ENCODE results near the gene HYAL1. TPM values are rescaled to one million over a fixed set of nuclear protein-coding genes. Genes with fewer than 3 reads are reported as not detected.
"Not testable (repeated sequence)": the region's sequence is repeated elsewhere in the genome, so short reads cannot be mapped to it uniquely, and the experiment has no call there.

HYAL1 gene
- total RNA-seq, 2 experiments from 2014 or later, result 0.35 TPM; not detected in 1

DNA sequence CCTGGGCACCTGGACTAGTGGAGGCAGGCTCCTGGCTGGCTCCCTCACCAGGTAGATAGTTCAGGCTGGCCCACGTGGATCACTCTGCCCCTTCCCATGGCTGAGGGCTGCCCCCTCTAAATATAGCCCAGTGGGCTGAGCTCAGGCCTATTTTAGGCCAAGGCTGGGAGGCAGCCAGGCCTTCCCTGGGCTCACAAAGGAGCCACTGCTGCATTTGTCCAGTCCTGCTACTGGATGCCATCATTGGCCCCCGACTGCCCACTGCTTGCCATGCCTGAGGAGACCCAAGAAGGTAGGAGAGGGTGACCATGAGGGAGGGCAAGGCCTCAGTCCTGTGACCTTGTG, 24.5 kb downstream of the HYAL1 start, which contains the start of gene LSMEM2:
Gene LSMEM2, plus strand, starts transcription at position 208 of the 345 bp plus-strand sequence. Its CDS starts 27 bp downstream, at position 235.
- H3K4me1 Mint-ChIP-seq, result peaks cover 14% of the 10 kb centered on the region
- no peak for DNase-seq
- H3K4me3 Mint-ChIP-seq, result no peak within 1 kb of the TSS

DNA sequence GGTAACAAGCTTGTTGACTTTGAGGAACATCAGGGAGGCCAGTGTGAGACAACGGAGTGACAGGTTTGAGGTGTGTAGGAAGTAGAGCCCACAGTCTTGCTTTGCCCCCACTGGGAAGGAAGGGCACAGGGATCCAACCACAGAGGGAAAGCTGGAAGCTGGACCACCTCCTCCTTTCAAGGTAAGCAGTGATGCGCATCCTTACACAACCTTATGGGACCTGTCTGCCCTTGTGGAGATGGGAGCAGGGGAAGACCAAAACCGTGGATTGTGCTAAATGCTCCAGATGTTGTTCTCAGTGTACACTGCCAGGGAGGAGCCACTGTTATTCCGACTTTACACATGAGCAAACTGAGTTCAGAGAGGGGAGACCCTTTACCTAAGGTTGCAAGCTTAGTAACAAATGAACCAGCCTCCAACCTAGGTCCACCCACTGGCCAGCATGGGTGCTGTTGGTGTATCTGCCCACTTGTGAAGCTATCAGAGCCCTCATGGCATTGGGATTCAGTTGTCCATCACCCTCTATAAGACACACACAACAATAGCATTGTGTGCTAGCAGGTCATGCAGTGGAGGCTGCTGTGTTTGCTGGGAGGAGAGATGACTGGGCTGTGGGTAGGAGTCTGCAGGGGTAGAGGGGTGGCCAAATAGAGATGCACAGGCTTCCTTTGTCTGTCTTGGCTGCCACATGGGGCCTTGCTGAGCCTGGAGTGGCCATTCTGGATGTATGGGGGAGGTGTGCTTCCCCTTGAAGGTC, 25.1 kb downstream of the HYAL1 start:
- H3K36me3 Mint-ChIP-seq, result no peaks in the 10 kb centered on the region
- no peak overlapping the region for H3K4me3 Mint-ChIP-seq
- no peak overlapping the region for H3K27ac Mint-ChIP-seq
- H3K27me3 Mint-ChIP-seq, result peaks cover 40% of the 10 kb centered on the region
- no peaks in the 10 kb centered on the region for H3K9me3 Mint-ChIP-seq
- no peak for DNase-seq
- peaks cover 14% of the 10 kb centered on the region for H3K4me1 Mint-ChIP-seq

More for the DNA sequence above, 24.5 kb downstream of the HYAL1 start, which contains the start of gene LSMEM2:
- Mint-ChIP-seq H3K36me3 (no peaks in the 10 kb centered on the region), H3K27ac (no peak within 1 kb of the TSS), H3K27me3 (peaks cover 37% of the 10 kb centered on the region), H3K9me3 (no peaks in the 10 kb centered on the region)

- H3K27me3 Mint-ChIP-seq, result peaks cover 46% of the 10 kb centered on the region
Measured at GRCh38 chr3:50276762-50277101, 26.6 kb downstream of the HYAL1 start.

DNA sequence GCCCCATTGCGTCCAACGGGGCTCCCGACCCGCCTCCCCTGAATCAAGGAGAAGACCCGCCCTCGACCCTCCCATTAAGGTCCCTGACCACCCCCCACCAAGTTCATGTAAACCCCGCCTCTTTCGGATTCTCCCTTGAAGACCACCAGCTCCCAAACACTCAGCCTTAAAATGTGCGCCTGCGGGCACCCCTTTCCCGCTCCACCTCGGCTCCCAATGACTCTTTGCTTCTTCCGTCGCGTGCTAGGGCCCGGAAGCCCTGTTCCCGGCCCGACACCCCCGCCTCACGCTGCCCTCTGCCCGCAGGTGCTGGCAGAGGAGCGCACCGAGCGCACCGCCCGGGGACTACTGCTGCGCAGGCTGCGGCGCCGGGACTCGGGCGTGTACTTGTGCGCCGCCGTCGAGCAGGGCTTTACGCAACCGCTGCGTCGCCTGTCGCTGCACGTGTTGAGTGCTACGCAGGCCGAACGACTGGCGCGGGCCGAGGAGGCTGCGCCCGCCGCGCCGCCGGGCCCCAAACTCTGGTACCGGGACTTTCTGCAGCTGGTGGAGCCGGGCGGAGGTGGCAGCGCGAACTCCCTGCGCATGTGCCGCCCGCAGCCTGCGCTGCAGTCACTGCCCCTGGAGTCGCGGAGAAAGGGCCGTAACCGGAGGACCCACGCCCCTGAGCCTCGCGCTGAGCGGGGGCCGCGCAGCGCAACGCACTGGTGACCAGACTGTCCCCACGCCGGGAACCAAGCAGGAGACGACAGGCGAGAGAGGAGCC, 27.2 kb downstream of the HYAL1 start:
- H3K27ac Mint-ChIP-seq, result no peak overlapping the region
- H3K4me1 Mint-ChIP-seq, result peaks cover 23% of the 10 kb centered on the region
- peak; percentile 58 for DNase-seq
- no peaks in the 10 kb centered on the region for H3K36me3 Mint-ChIP-seq
- H3K4me3 Mint-ChIP-seq, result peak overlapping the region; percentile 45
- peaks cover 51% of the 10 kb centered on the region for H3K27me3 Mint-ChIP-seq
- H3K9me3 Mint-ChIP-seq, result no peaks in the 10 kb centered on the region

More at GRCh38 chr3:50276762-50277101, 26.6 kb downstream of the HYAL1 start:
- Mint-ChIP-seq H3K4me1 (peaks cover 20% of the 10 kb centered on the region), H3K27ac (no peak overlapping the region), H3K36me3 (no peaks in the 10 kb centered on the region), H3K9me3 (no peaks in the 10 kb centered on the region), H3K4me3 (no peak overlapping the region)
- DNase-seq, result no peak

GRCh38 chr3:50275141-50275995, 28.0 kb downstream of the HYAL1 start:
- H3K9me3 Mint-ChIP-seq, result no peaks in the 10 kb centered on the region
- peaks cover 51% of the 10 kb centered on the region for H3K27me3 Mint-ChIP-seq
- peak overlapping the region; percentile 45 for H3K4me3 Mint-ChIP-seq
- peaks cover 23% of the 10 kb centered on the region for H3K4me1 Mint-ChIP-seq
- no peaks in the 10 kb centered on the region for H3K36me3 Mint-ChIP-seq
- DNase-seq, result no peak
- H3K27ac Mint-ChIP-seq, result no peak overlapping the region

GRCh38 chr3:50274371-50275104, 28.8 kb downstream of the HYAL1 start:
- Mint-ChIP-seq H3K27me3 (peaks cover 51% of the 10 kb centered on the region), H3K4me1 (peaks cover 23% of the 10 kb centered on the region), H3K27ac (no peak overlapping the region), H3K9me3 (no peaks in the 10 kb centered on the region), H3K4me3 (peak overlapping the region; percentile 33), H3K36me3 (no peaks in the 10 kb centered on the region)
- peak; percentile 77 for DNase-seq

GRCh38 chr3:50273689-50274065, 29.7 kb downstream of the HYAL1 start:
- H3K4me3 Mint-ChIP-seq, result peak overlapping the region; percentile 71
- H3K9me3 Mint-ChIP-seq, result no peaks in the 10 kb centered on the region
- H3K36me3 Mint-ChIP-seq, result no peaks in the 10 kb centered on the region
- H3K4me1 Mint-ChIP-seq, result peaks cover 23% of the 10 kb centered on the region
- peaks cover 51% of the 10 kb centered on the region for H3K27me3 Mint-ChIP-seq
- DNase-seq, result no peak
- no peak overlapping the region for H3K27ac Mint-ChIP-seq

GRCh38 chr3:50272911-50273688, 30.3 kb downstream of the HYAL1 start:
- Mint-ChIP-seq H3K4me3 (peak overlapping the region; percentile 71), H3K4me1 (peaks cover 23% of the 10 kb centered on the region), H3K9me3 (no peaks in the 10 kb centered on the region), H3K27me3 (peaks cover 54% of the 10 kb centered on the region), H3K27ac (peak overlapping the region; percentile 38), H3K36me3 (no peaks in the 10 kb centered on the region)
- DNase-seq, result peak; percentile 90

- H3K9me3 Mint-ChIP-seq, H3K27ac Mint-ChIP-seq, H3K4me3 Mint-ChIP-seq, H3K36me3 Mint-ChIP-seq, DNase-seq: not testable (repeated sequence)
- Mint-ChIP-seq H3K27me3 (peaks cover 54% of the 10 kb centered on the region), H3K4me1 (peaks cover 23% of the 10 kb centered on the region)
Measured at GRCh38 chr3:50272538-50272910, 30.9 kb downstream of the HYAL1 start.

- Mint-ChIP-seq H3K4me3 (no peak overlapping the region), H3K27ac (no peak overlapping the region), H3K4me1 (peaks cover 23% of the 10 kb centered on the region), H3K9me3 (no peaks in the 10 kb centered on the region), H3K36me3 (no peaks in the 10 kb centered on the region), H3K27me3 (peaks cover 54% of the 10 kb centered on the region)
- no peak for DNase-seq
Measured at GRCh38 chr3:50271314-50271936, 31.9 kb downstream of the HYAL1 start.

DNA sequence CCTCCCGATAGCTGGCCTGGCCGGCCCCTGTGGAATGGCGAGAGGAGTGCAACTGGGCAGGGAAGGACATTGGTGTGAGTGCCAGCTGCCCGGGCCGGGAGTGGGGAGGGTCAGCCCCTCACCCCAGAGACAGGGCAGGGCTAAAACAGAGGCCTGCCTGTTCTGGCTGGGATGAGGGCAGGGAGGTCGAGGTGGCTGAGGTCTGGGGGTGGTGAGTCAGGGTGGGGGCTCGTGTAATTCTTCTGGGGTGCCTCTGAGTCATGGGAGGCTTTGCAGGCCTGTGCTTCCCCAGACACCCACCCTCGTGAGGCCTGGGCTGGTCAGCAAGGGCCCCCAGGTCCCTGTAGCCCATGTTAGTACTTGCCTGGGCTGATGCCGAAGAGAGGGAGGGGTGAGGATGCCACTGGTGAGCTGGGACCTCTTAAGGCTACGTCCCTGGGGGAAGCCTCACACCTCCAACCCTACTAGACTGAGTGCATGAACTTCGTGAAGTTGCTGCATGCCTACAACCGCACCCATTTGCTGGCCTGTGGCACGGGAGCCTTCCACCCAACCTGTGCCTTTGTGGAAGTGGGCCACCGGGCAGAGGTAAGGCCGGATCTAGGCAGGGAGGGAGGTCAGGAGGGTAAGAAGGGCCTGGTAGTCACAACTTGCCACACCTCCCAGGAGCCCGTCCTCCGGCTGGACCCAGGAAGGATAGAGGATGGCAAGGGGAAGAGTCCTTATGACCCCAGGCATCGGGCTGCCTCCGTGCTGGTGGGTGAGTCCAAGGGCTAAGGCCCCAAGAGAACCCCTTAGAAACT, 32.8 kb downstream of the HYAL1 start:
- Mint-ChIP-seq H3K27ac (no peak overlapping the region), H3K27me3 (peaks cover 51% of the 10 kb centered on the region), H3K36me3 (no peaks in the 10 kb centered on the region), H3K9me3 (no peaks in the 10 kb centered on the region), H3K4me1 (peaks cover 18% of the 10 kb centered on the region), H3K4me3 (no peak overlapping the region)
- no peak for DNase-seq

DNA sequence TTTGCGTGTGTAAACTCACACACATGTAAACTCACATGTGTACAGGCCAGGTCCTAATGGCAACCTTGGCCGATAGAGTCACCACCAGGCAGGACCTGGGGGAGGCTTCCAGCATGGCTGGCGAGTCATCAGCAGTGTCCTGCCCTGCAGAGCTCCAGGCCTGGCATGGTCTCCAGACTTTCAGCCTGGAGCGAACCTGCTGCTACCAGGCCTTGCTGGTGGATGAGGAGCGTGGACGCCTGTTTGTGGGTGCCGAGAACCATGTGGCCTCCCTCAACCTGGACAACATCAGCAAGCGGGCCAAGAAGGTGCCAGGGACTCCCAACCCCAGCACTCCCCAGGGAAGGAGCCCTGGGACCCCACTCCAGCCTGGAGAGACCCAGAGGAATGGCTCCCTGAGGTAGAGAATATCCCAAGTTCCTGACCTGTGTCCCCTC, 33.4 kb downstream of the HYAL1 start:
- Mint-ChIP-seq H3K36me3 (no peaks in the 10 kb centered on the region), H3K4me1 (peaks cover 16% of the 10 kb centered on the region), H3K9me3 (no peaks in the 10 kb centered on the region), H3K27me3 (peaks cover 45% of the 10 kb centered on the region), H3K27ac (no peak overlapping the region), H3K4me3 (no peak overlapping the region)
- DNase-seq, result no peak

DNA sequence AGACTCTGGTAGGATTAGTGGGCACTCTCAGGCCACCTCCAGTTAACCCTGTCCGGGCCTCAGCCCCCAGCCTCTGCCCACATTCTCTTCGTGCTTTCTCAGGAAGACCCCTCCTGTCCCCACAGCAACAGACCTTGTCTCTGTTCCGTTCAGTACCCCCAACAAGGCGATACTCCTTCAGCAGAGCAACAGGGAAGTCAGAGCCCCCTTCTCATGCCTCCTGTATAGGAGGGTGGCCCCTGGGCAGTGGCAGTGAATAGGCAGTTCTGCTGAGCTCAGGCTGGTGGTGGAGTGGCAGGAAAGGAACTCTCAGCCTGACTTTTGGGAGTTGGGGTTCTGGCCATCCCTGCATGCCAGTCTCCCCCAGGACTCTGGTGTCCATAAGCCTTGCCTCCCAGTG, 33.9 kb downstream of the HYAL1 start:
- no peak for DNase-seq
- Mint-ChIP-seq H3K27ac (no peak overlapping the region), H3K9me3 (no peaks in the 10 kb centered on the region), H3K4me3 (no peak overlapping the region), H3K36me3 (no peaks in the 10 kb centered on the region), H3K27me3 (peaks cover 40% of the 10 kb centered on the region), H3K4me1 (peaks cover 14% of the 10 kb centered on the region)
